Stimulated activated CD4-positive, alpha-beta T cell treated with anti-CD3 and anti-CD28 coated beads, Interleukin-2, amount 100 ng/mL, for 4 hours (primary cell): ENCODE results near the gene SLCO4A1.
"Not testable (repeated sequence)": the region's sequence is repeated elsewhere in the genome, so short reads cannot be mapped to it uniquely, and the experiment has no call there.

Source experiments
- DNase-seq: peaks from one replicate; pipeline ENCODE4 v3.0.0-alpha.2; 2020; ENCODE audit warnings: low read depth

SLCO4A1 gene

DNA sequence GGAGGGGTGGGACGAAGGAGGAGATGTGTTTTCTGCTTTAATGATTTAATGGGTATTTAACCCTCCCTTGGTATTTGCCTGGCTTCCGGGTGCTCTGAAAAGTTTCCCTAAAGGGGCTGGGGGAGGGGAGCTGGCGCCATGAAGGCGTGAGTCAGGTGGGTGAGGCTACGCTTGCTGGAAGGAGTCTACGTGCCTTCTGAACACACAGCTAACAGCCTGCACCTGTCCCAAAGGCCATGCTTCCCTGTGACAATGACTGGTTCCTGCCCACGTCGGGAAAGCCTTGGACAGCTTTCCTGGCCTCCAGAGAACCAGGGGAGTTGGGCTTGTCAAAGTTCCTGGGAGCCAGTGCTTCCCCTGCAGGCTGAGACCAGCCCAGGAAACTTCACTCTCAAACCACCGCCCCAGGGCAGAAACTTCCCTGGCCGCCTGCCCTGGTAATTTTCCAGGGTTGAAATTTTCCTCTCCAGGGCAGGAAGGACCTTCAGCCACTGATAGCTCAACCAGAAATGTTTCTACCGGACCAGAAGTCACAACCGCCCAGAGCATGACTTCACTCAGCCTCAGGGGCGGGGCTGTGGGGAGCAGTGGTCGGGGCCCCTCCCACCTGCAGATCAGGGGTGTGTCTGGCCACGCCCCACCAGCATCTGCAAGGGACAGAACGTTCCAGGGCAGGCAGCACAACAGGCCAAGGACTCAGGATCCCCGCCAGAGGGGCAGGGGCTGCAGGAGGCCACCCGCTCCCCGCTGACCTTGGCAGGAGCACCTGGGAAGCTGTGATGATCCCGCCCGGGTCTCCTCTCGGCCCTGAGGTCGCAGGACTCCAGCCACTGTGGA is 18.6 kb upstream of the SLCO4A1 start:
- DNase-seq = peak; percentile 83

DNA sequence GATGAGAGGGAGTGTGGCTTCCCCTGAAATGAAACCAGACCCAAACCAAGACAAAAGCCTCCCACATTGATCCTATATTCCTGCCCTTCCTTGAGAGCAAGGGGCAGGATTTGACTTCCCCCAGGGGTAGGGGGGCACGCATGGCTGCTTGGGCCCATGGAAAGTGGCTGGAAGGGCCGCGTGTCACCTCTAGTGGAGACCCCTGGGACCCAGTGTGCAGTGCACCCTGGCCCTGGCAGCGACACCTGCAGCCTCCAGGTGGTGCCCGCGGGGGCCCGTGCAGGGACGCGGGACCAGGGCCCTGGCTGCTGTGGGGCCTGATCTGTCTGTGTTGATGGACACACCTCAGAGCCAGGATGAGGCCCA is 18.0 kb upstream of the SLCO4A1 start:
- no peak for DNase-seq

- DNase-seq = no peak
These were observed 17.4 kb upstream of the SLCO4A1 start for GRCh38 chr20:62624719-62625453.

GRCh38 chr20:62625516-62625915 is 16.8 kb upstream of the SLCO4A1 start:
- DNase-seq = no peak

DNA sequence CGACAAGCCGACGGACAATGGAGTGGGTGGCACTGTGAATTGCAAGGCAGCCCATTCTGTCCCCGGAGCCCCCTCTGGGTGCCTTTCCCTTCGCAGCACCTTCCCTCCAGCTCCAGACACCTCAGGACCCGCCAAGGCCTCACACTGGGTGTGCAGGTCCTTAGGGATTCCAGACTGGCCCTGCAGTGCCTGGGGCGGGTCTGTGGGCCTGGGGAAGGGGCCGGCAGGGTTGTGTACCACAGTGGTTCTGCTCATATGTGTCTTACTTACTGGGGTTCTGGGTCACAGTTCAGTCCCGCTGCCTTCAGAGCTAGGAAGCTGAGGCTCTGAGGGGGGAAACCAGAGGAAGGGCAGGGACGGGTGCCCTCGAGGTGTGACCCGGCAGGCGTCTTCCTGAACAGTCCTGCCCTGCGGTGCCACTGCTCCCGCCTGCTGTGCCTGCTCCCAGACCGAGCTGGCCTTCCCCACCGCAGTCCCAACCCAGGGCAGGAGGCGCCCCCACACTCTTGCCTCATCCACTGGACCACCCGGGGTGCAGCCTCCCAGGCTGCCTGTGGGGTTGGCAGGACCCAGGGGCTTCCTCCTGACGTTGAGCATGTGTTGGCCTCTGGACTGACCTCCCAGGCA is 16.3 kb upstream of the SLCO4A1 start:
- no peak for DNase-seq

- DNase-seq = not testable (repeated sequence)
These were observed 14.9 kb upstream of the SLCO4A1 start for GRCh38 chr20:62627425-62627824.

GRCh38 chr20:62627901-62628612 is 14.2 kb upstream of the SLCO4A1 start:
- DNase-seq = no peak

DNA sequence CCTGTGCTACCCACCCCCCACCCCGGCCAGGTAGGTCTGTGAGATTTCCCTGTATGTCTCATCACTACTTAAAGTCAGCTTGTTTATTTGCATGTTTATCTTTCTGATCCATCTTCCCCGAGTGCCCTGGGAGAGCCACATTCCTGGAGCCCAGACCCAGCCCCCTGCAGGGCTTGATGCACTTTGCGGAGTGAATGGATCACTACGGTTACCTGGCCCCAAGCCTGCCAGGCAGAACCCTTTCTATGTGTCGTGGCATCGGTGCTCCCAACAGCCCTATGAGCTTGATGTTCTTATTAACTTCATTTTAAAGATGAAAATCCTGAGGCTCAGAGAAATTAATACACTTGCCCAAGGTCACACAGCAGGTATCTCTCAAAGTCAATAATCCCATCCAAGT is 13.6 kb upstream of the SLCO4A1 start:
- no peak for DNase-seq

DNA sequence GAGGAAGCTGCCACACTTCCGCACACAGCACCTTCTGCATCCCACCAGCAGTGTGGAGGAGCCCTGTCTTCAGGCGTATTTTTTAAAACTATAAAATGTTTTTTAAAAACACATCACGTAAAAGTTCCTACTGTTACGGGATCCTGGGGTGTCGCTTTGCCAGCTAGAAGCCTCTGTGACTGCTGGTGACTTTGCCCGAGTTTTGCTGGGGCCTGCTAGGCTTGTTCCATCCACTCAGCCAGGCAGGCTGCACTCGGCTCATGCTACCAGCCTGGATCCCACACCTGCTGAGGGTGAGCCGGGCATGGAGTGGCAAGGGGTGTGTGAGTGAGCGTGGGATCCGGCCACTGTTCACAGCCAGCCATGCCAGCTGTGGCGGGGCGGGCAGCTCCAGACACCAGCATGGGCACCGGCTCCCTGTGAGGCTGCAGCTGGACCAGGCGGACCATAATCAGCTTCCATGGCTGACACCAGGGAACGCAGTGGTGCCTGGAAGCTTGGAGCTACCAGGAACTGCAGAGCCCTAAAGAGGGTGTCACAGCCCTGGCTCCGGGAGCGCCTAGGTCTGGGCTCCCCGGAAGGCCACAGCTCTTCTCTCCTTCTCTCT is 12.3 kb upstream of the SLCO4A1 start:
- DNase-seq = no peak

DNA sequence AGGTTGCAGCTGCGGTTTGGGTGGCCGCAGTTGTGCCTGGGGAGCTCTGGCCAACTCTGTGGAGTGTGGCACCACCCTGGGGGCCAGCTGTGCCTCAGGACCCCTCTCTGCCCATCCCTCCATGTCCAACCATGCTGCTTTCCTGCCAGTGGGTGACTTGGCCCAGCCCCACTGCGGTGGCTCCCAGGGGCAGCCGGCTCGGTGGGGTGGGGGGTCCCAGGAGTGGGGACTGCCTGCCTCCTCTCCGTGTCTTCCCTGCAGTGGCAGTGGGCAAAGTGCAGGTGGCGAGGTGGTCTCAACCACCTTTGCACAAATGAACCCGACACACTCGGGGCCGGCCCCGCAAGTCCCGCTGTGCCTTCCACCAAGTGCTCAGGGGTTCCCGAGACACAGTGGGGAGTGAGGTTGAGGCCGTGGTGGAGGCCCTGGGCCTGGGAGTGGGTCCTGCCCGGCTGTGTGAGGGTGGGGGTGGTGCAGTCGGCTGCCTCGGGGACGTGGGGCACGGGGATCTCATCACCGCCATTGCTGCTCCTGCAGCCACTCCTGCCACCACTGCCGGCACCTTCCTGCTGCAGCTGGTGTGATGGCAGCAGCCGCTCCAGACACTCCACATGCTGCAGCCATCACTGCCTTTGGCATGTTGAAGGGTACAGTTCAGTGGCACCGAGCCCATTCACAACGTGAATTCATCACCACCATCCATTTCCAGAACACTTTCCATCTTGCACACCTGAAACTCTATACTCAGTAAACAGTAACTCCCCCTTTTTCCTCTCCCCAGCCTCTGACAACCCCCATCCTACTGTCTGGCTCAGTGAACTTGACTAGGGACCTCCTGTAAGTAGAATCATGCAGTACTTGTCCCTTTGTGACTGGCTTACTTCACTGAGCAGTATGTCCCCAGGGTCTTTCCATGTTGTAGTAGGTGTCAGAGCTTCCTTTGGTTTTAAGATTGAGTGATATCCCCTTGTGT is 10.7 kb upstream of the SLCO4A1 start:
- no peak for DNase-seq

- no peak for DNase-seq
These were observed 9.7 kb upstream of the SLCO4A1 start for GRCh38 chr20:62632575-62633090.

- no peak for DNase-seq
These were observed 8.5 kb upstream of the SLCO4A1 start for GRCh38 chr20:62633598-62634329.

DNA sequence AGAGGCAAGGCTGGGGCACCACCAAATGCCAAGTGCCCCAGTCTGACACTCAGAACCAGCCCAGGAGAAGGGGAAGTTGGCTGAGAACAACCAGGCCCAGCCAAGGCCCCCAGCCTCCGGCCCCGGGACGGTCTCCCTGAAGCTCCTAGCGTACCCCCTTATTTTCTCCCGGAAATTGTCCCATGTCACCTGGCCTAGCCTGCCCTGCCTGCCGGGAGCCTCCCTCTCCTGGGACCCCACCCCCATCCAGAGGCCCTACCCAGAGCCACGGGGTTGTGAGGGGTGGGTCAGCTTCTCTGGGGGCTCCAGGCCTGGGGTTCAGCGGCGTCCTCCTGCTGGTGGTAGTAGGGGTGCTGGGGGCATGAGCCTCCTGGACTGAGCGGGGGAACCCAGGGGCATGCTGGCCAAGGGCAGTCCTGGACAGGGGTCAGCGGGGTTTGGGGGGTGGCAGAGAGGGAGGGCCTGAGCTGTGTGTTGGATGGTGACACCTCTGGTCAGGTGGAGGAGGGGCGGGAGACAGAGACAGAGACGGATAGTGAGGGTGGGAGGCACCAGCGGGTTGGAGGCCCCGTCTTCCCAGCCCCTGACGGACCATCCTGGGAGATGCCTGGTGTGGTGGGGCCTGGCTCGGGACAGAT is 7.9 kb upstream of the SLCO4A1 start:
- no peak for DNase-seq

GRCh38 chr20:62635232-62635631 is 7.1 kb upstream of the SLCO4A1 start:
- DNase-seq = no peak

DNA sequence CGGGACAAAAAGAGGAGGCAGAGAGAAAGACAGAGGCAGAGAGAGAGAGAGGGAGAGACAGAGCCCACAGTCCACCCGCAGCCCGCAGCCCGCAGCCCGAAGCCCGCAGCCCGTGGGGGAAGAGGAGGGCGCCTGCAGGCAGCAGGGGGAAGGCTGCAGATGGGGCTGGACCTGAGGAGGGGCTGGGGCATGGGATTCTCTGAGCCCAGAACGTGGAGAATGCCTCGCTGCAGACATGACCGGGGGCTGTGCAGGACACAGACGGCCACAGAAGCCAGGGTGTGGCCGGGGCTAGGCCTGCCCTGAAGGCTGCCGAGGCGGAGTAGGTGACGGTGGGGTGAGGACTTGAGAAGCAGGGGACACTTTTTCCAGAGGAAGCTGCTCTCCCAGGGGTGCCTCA is 6.5 kb upstream of the SLCO4A1 start:
- DNase-seq = no peak

DNA sequence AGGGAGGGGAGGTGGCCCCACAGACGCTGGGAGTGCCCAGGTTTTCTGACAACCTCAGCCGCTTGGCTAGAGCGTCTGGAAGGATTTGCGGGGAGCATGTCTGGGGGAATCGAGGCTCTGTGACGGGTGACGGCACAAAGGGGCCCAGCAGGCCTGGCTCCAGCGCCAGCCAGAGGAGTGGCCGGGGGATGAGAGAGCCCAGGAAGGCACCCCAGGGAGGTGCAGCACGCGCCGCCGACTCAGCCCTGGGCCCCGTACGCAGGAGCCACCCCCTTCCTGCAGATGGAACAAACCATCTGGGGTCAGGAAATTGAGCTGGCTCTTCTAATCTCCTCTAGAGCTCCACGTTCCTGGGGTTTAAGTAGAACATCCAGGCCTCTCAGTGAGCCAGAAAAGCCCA is 5.9 kb upstream of the SLCO4A1 start:
- DNase-seq = no peak

GRCh38 chr20:62637110-62637509 is 5.2 kb upstream of the SLCO4A1 start:
- no peak for DNase-seq

GRCh38 chr20:62637521-62638054 is 4.7 kb upstream of the SLCO4A1 start:
- DNase-seq = no peak

- DNase-seq = no peak
These were observed 4.2 kb upstream of the SLCO4A1 start for GRCh38 chr20:62638055-62638570.
